H1 (cell line): ENCODE results near the gene CDHR2. TPM values are rescaled to one million over a fixed set of nuclear protein-coding genes. Genes with fewer than 3 reads are reported as not detected.
A peak's percentile ranks its signal among the peaks of the same experiment; 100 is the strongest.

Experiments used
- CTCF ChIA-PET: fragments of 300-600 bp; sonication (Branson Sonifier 250); formaldehyde crosslinking; loops from one replicate; lab custom pipeline; 2021; ENCODE audit not compliant: partially characterized antibody; lab: Charles Lee
- POLR2A ChIA-PET: fragments of 300-600 bp; sonication (Branson Sonifier 250); formaldehyde crosslinking; loops from one replicate; lab custom pipeline; 2021; ENCODE audit warnings: inconsistent platforms; ENCODE audit not compliant: partially characterized antibody; lab: Charles Lee
- DNase-seq, 2 experiments: peaks; one replicate each; pipeline versions ENCODE4 v3.0.0 to v3.0.0-alpha.2; 2010 to 2022; ENCODE audit warnings: low spot score in 2 of 2, low read depth in 1 of 2, mixed read lengths in 1 of 2
- FAIRE-seq: peaks from 2 replicates; lab custom pipeline; 2011; peaks lifted over from hg19 to GRCh38; lab: Jason Lieb, UNC
- H2AFZ ChIP-seq: 2 replicates; pipeline ENCODE4 v1.8.1; 2012; ENCODE audit warnings: low read length, inconsistent platforms
- H2AK5ac ChIP-seq: 2 replicates; pipeline ENCODE4 v1.6.1; 2013; ENCODE audit warnings: low read depth, low read length
- H2BK120ac ChIP-seq: replicated peaks from 2 replicates; pipeline ENCODE3; 2013; ENCODE audit warnings: low read depth, low read length, inconsistent platforms
- H2BK12ac ChIP-seq: 2 replicates; pipeline ENCODE4 v1.6.1; 2013; ENCODE audit warnings: low read depth, low read length
- H2BK15ac ChIP-seq: 2 replicates; pipeline ENCODE4 v1.6.1; 2013; ENCODE audit warnings: low read length
- H2BK20ac ChIP-seq: 2 replicates; pipeline ENCODE4 v1.6.1; 2013; ENCODE audit warnings: low read length
- H2BK5ac ChIP-seq: 2 replicates; pipeline ENCODE4 v1.6.1; 2013; ENCODE audit warnings: low read depth, low read length
- H3K14ac ChIP-seq: 2 replicates; pipeline ENCODE4 v1.6.1; 2013; ENCODE audit warnings: inconsistent platforms; ENCODE audit not compliant: insufficient read length
- H3K18ac ChIP-seq: 2 replicates; pipeline ENCODE4 v1.6.1; 2013; ENCODE audit warnings: low read length; ENCODE audit errors: extremely low read depth
- H3K23ac ChIP-seq: 2 replicates; pipeline ENCODE4 v1.6.1; 2013; ENCODE audit warnings: inconsistent platforms; ENCODE audit not compliant: insufficient read length
- H3K23me2 ChIP-seq: 2 replicates; pipeline ENCODE4 v1.6.1; 2013; ENCODE audit warnings: low read depth, low read length
- H3K27ac ChIP-seq: 2 replicates; pipeline ENCODE4 v1.6.1; 2011; ENCODE audit warnings: low read depth, low read length, inconsistent platforms
- H3K27me3 ChIP-seq, 4 experiments: replicated peaks in 1 of 4; 1 replicate in 1 of 4; 2 replicates in 3 of 4; pipeline versions ENCODE4 v1.6.1 to v1.8.1; 2011 to 2013; ENCODE audit warnings: low read length in 3 of 4, mild to moderate bottlenecking in 3 of 4, inconsistent platforms in 2 of 4, mixed read lengths in 2 of 4, moderate library complexity in 1 of 4; ENCODE audit not compliant: control insufficient read depth in 3 of 4, insufficient read depth in 3 of 4; ENCODE audit errors: extremely low read depth in 1 of 4
- H3K36me3 ChIP-seq, 4 experiments: 2 replicates each; pipeline versions ENCODE4 v1.6.1 to v1.8.1; 2011 to 2013; ENCODE audit warnings: mild to moderate bottlenecking in 4 of 4, low read length in 3 of 4, moderate library complexity in 2 of 4, control low read depth in 1 of 4, inconsistent platforms in 1 of 4; ENCODE audit not compliant: insufficient read depth in 4 of 4, control insufficient read depth in 2 of 4
- H3K4ac ChIP-seq: replicated peaks from 2 replicates; pipeline ENCODE3; 2013; ENCODE audit warnings: low read length, low read depth, mixed read lengths, inconsistent platforms; ENCODE audit not compliant: insufficient read length
- H3K4me1 ChIP-seq, 4 experiments: replicated peaks in 1 of 4; 1 replicate in 1 of 4; 2 replicates in 3 of 4; pipeline versions ENCODE4 v1.6.1 to v1.8.1; 2011 to 2013; ENCODE audit warnings: low read length in 3 of 4, inconsistent platforms in 2 of 4, mixed read lengths in 1 of 4; ENCODE audit not compliant: insufficient read depth in 4 of 4, control insufficient read depth in 3 of 4
- H3K4me2 ChIP-seq, 2 experiments: 2 replicates each; pipeline versions ENCODE4 v1.6.1 to v1.8.1; 2011 to 2013; ENCODE audit warnings: low read depth in 2 of 2, low read length in 2 of 2, control low read depth in 1 of 2, inconsistent platforms in 1 of 2, mild to moderate bottlenecking in 1 of 2; ENCODE audit not compliant: insufficient read depth in 1 of 2
- H3K4me3 ChIP-seq, 4 experiments: fragments of 200-600, 300-600 bp in 1 of 4; sonication (generic), shearing (Covaris generic), sonication (Bioruptor Twin) in 1 of 4; 2 replicates each; pipeline versions ENCODE4 v1.5.1 to v1.8.1; 2011 to 2016; ENCODE audit warnings: low read length in 4 of 4, low read depth in 3 of 4, control low read depth in 2 of 4, inconsistent platforms in 2 of 4, mild to moderate bottlenecking in 2 of 4, mixed read lengths in 1 of 4, moderate library complexity in 1 of 4; ENCODE audit not compliant: insufficient read depth in 2 of 4; ENCODE audit errors: extremely low read depth in 1 of 4
- H3K56ac ChIP-seq: replicated peaks from 2 replicates; pipeline ENCODE3; 2013; ENCODE audit warnings: low read depth, mild to moderate bottlenecking, mixed read lengths, low read length, inconsistent platforms; ENCODE audit not compliant: insufficient read length
- H3K79me1 ChIP-seq: 2 replicates; pipeline ENCODE4 v1.6.1; 2013; ENCODE audit warnings: low read depth, low read length, control low read depth
- H3K79me2 ChIP-seq, 2 experiments: 2 replicates each; pipeline versions ENCODE4 v1.6.1 to v1.8.1; 2012 to 2013; ENCODE audit warnings: low read length in 2 of 2, mild to moderate bottlenecking in 2 of 2, inconsistent platforms in 1 of 2; ENCODE audit not compliant: insufficient read depth in 2 of 2, control insufficient read depth in 1 of 2
- H3K9ac ChIP-seq, 4 experiments: replicated peaks in 1 of 4; 1 replicate in 1 of 4; 2 replicates in 3 of 4; pipeline versions ENCODE4 v1.6.1 to v1.8.1; 2011 to 2013; ENCODE audit warnings: low read depth in 3 of 4, low read length in 3 of 4, control low read depth in 2 of 4, mild to moderate bottlenecking in 2 of 4, moderate library complexity in 2 of 4, inconsistent platforms in 1 of 4; ENCODE audit errors: extremely low read depth in 1 of 4
- H3K9me3 ChIP-seq, 2 experiments: 2 replicates each; pipeline versions ENCODE4 v1.6.1 to v1.8.1; 2012 to 2013; ENCODE audit warnings: mild to moderate bottlenecking in 2 of 2, moderate library complexity in 2 of 2, control low read depth in 1 of 2, inconsistent platforms in 1 of 2, low read depth in 1 of 2, low read length in 1 of 2, mixed read lengths in 1 of 2; ENCODE audit not compliant: insufficient read depth in 2 of 2
- H4K20me1 ChIP-seq, 2 experiments: replicated peaks in 1 of 2; 2 replicates each; pipeline versions ENCODE3 to v1.8.1; 2011 to 2013; ENCODE audit warnings: inconsistent platforms in 2 of 2, low read length in 2 of 2, mild to moderate bottlenecking in 1 of 2; ENCODE audit not compliant: insufficient read depth in 2 of 2, control insufficient read depth in 1 of 2
- H4K5ac ChIP-seq: 2 replicates; pipeline ENCODE4 v1.6.1; 2013; ENCODE audit warnings: low read length, low read depth, mixed read lengths, inconsistent platforms; ENCODE audit not compliant: insufficient read length
- H4K8ac ChIP-seq: 2 replicates; pipeline ENCODE4 v1.8.0; 2013; ENCODE audit warnings: mild to moderate bottlenecking, moderate library complexity, low read length, inconsistent platforms; ENCODE audit not compliant: insufficient read depth; ENCODE audit errors: extremely low read depth
- H4K91ac ChIP-seq: replicated peaks from 2 replicates; pipeline ENCODE3; 2013; ENCODE audit warnings: low read length, mixed read lengths, inconsistent platforms; ENCODE audit not compliant: insufficient read length
- CBX8 ChIP-seq: fragments of 300-800, 300-1000 bp; sonication (generic); IDR thresholded peaks from 2 replicates; pipeline ENCODE4 v1.7.1; 2016; ENCODE audit warnings: low read depth, low read length, borderline replicate concordance
- MAFK ChIP-seq: IDR thresholded peaks from 2 replicates; pipeline ENCODE4 v1.6.1; 2012; ENCODE audit warnings: low read depth, mild to moderate bottlenecking, improper control_type of control experiment, low read length
- PHF8 ChIP-seq: fragments of 200-600 bp; sonication (generic); conservative IDR thresholded peaks from 2 replicates; pipeline ENCODE4 v1.7.1; 2012; ENCODE audit warnings: low read depth, mild to moderate bottlenecking, inconsistent platforms, low read length, moderate library complexity
- POLR2A ChIP-seq, 2 experiments: IDR thresholded peaks; 1 replicate in 1 of 2; 2 replicates in 1 of 2; pipeline ENCODE4 v1.6.1; 2011; ENCODE audit warnings: low read depth in 2 of 2, low read length in 2 of 2, mild to moderate bottlenecking in 2 of 2; ENCODE audit errors: control extremely low read depth in 1 of 2
- POLR2AphosphoS5 ChIP-seq: IDR thresholded peaks from 2 replicates; pipeline ENCODE4 v1.6.1; 2011; ENCODE audit warnings: low read depth, low read length
- TAF7 ChIP-seq: optimal IDR thresholded peaks from 2 replicates; pipeline ENCODE3; 2011; ENCODE audit warnings: low read depth, mild to moderate bottlenecking, inconsistent platforms, low read length, moderate library complexity, borderline replicate concordance
- WGBS, 2 experiments: shearing (Covaris generic) in 1 of 2; methylation state at CpG; one replicate each; pipeline versions ENCODE4 v1.1.6 to v1.1.7; 2013 to 2015; ENCODE audit warnings: low lambda C conversion rate in 2 of 2, mixed read lengths in 2 of 2, inconsistent platforms in 1 of 2, low coverage in 1 of 2, missing lambda C conversion rate in 1 of 2; ENCODE audit not compliant: insufficient replicate concordance in 2 of 2, insufficient coverage in 1 of 2, insufficient read length in 1 of 2; ENCODE audit errors: extremely low coverage in 1 of 2, missing lambda C conversion rate in 1 of 2; 5-methylcytosine and 5-hydroxymethylcytosine counted together
- polyA plus RNA-seq, 7 experiments: library from polyadenylated mRNA; depleted of rRNA in 3 of 7; stranded (reverse) in 5 of 7; unstranded in 2 of 7; fragments of >200 nt in 5 of 7; fragments of 200-250 nt in 2 of 7; gene quantifications; 1 replicate in 5 of 7; 2 replicates in 1 of 7; 4 replicates in 1 of 7; pipeline versions ENCODE4 v1.2.1 to v1.2.3, GENCODE V29; 2011 to 2013; ENCODE audit warnings: missing spikeins in 2 of 7, mixed read lengths in 2 of 7
- total RNA-seq: library from RNA; stranded (reverse); fragmentation: NEBNext Ultra II Directional; extraction: Animal tissue kit (Norgen Biotek cat#: 25700); gene quantifications from 2 replicates; pipeline ENCODE4 v1.2.1, GENCODE V29; 2021
- TF ChIP-seq, protein P1 (sequence below): IDR thresholded peaks from 2 replicates; pipeline ENCODE4 v1.6.1; 2012; ENCODE audit warnings: inconsistent platforms
- TF ChIP-seq, protein P2 (sequence below): IDR thresholded peaks from 2 replicates; pipeline ENCODE4 v1.6.1; 2011; ENCODE audit warnings: low read length, improper control_type of control experiment

CDHR2 gene
- total and polyA plus RNA-seq, 2 of the 8 experiments (the other 6 are each of a cell fraction or from before 2014, with no cell fraction given) = 0.02 to 0.43 TPM

DNA sequence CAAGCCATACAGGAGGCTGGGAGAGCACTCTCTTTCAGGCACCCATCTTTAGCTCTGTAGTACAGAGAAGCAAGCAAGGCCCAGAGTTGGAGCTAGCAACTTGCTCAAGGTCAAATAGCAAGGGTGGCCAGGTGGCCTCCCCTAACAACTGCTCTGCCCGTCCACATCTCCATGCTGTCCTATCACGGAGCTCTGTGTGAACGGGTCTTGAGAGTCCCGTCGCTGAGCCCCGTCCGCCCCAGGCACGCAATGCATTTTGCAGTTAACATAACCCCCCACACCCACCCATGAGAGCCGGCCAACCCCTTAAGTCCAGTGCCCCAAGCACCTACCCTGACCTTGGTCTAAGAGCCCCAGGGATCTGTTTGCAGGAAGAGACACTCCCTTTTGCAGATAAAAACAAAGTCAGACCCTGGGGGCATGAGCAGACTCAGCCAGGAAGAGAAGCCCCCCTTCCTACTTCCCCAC is 13.4 kb upstream of the CDHR2 start:
- H3K4me2 ChIP-seq = peak overlapping the region; percentile 85 to 98
- H2BK15ac ChIP-seq = no peak overlapping the region
- peak overlapping the region; percentile 92 for H4K91ac ChIP-seq
- CTCF ChIA-PET = interaction anchor here (0.8 to 1.9 kb wide), 7 partner anchors 8 to 87 kb away, joined by 3 to 6 read pairs (median 4); no protein-coding TSS in a partner anchor
- H4K8ac ChIP-seq = peak overlapping the region; percentile 99
- POLR2A ChIA-PET = interaction anchor here (0.5 to 21.1 kb wide), 33 partner anchors 8 to 174 kb away, joined by 3 to 458 read pairs (median 5); partner anchors contain the start of genes CDHR2, CLTB, EIF4E1B and FAF2
- H3K23ac ChIP-seq = peak overlapping the region; percentile 9
- peaks cover 8 to 20% (median 18%) of the 10 kb centered on the region in 4 experiments for H3K4me1 ChIP-seq
- peaks cover 36 to 56% of the 10 kb centered on the region in 2 experiments for H3K79me2 ChIP-seq
- peak overlapping the region; percentile 72 for H3K18ac ChIP-seq
- H2BK12ac ChIP-seq = peak overlapping the region; percentile 62; the same call in 1 of the 2 replicates
- TF ChIP-seq PHF8 (0 out of 2 replicates have a peak, but pooled peaks have one; percentile 37), POLR2A (IDR thresholded peaks at IDR 0.05; ENCODE audit: control extremely low read depth in 1 of 2, low read depth in 2 of 2, low read length in 2 of 2) (peak in 1 of 2 experiments; percentile 46; a peak in 1 of 3 replicates), MAFK (no peak), CBX8 (no peak), TAF7 (no peak), POLR2AphosphoS5 (peak; percentile 38; the same call in 1 of the 2 replicates)
- TF ChIP-seq, protein P1, sequence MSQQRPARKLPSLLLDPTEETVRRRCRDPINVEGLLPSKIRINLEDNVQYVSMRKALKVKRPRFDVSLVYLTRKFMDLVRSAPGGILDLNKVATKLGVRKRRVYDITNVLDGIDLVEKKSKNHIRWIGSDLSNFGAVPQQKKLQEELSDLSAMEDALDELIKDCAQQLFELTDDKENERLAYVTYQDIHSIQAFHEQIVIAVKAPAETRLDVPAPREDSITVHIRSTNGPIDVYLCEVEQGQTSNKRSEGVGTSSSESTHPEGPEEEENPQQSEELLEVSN = no peak
- TF ChIP-seq, protein P2, sequence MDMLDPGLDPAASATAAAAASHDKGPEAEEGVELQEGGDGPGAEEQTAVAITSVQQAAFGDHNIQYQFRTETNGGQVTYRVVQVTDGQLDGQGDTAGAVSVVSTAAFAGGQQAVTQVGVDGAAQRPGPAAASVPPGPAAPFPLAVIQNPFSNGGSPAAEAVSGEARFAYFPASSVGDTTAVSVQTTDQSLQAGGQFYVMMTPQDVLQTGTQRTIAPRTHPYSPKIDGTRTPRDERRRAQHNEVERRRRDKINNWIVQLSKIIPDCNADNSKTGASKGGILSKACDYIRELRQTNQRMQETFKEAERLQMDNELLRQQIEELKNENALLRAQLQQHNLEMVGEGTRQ = no peak
- no peak overlapping the region for H2AFZ ChIP-seq
- H3K4ac ChIP-seq = peak overlapping the region; percentile 97
- H3K14ac ChIP-seq = peak overlapping the region; percentile 50
- H2BK20ac ChIP-seq = no peak overlapping the region
- peak overlapping the region; percentile 4 for H2BK120ac ChIP-seq
- no peaks in the 10 kb centered on the region for H3K9me3 ChIP-seq
- WGBS, 2 experiments = 1% methylated on average over 9 of the region's 9 CpGs; no CpG with 5 or more reads in 1 of the 2 experiments
- H2BK5ac ChIP-seq = peak overlapping the region; percentile 67
- peak overlapping the region; percentile 97 to 99 (median 98) for H3K9ac ChIP-seq
- peak overlapping the region; percentile 65 for H2AK5ac ChIP-seq
- peak overlapping the region; percentile 88 for H3K56ac ChIP-seq
- peak overlapping the region; percentile 98 for H3K27ac ChIP-seq
- H4K20me1 ChIP-seq = peaks cover 30 to 31% of the 10 kb centered on the region in 2 experiments
- no peaks in the 10 kb centered on the region for H3K27me3 ChIP-seq
- H4K5ac ChIP-seq = peak overlapping the region; percentile 91
- FAIRE-seq (no peak), DNase-seq (no peak)
- peaks cover 17 to 33% (median 19%) of the 10 kb centered on the region in 4 experiments for H3K36me3 ChIP-seq
- H3K79me1 ChIP-seq = peaks cover 11% of the 10 kb centered on the region
- peak overlapping the region; percentile 83 to 98 (median 93) for H3K4me3 ChIP-seq
- peaks cover 12% of the 10 kb centered on the region for H3K23me2 ChIP-seq
